NCI-H1105 (cell line): ENCODE data around the gene SEC24D.
A peak's percentile ranks its signal among the peaks of the same experiment; 100 is the strongest.

ENCODE experiments used
- DNase-seq: peaks from one replicate; lab custom pipeline; 2025; lab: John Stamatoyannopoulos, UW

The SEC24D gene

DNA sequence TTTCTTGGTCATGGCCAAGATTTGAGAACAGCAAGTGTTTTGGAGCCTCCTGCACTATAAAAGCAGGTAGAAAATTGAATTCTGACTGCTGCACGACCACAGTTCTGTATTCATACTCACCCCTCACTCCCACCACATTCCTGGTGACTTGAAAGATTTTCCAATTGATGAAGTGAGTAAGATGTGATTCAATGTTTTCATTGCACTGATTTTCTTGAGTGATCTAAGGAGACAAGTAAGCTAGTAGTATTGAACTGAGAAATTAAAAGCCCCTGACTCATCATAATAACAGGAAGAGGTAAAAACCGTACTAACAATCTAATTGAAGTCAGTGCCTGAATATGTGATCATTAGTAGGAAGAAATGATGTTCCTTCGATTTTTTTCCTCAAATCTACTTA lies 6.1 kb upstream of the SEC24D start:
- no peak for DNase-seq

DNA sequence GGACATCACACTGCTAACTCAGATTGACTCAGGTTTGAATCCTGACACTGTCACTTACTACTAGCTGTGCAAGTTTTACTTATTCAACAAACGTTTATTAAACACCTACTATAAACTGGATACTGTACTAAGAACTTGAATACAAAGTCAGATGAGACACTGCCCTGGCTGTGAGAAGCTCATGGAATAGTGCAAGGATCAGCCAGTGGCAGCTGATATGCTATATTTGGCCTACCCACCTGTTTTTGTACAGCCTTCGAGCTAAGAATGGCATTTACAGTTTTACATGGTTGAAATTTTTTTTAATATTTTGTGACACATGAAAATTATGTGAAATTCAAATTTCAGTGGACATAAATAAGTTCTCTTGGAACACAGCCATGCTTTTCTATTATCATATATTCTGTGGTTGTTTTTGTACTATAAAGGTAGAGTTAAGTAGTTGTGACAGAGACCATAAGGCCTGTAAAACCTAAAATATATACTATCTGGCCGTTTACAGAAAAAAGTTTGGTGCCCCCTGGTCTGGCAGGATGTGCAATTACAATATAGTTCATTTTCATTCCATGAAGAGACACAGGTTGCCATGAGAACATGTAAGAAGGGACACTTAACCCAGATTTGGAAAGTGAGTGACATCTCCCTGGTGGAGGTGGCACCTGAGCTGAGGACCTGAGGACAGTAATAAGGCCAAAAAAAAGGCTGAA lies 3.4 kb upstream of the SEC24D start:
- DNase-seq: no peak

DNA sequence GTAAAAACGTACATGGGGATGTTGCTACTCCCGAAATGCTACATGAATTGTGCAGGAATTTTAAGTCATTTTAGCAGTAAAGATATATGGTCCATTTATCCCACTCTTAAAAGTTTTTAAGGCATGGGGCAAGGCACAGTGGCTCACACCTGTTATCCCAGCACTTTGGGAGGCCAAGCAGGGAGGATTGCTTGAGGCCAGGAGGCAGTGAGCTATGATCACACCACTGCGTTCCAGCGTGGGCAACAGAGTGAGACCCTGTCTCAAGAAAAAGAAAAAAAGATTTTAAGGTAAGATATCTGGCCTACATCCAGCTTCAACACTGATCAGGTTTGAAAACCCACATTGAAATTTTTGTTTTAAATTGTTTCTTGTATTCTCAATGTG lies 1.2 kb upstream of the SEC24D start:
- no peak for DNase-seq

DNA sequence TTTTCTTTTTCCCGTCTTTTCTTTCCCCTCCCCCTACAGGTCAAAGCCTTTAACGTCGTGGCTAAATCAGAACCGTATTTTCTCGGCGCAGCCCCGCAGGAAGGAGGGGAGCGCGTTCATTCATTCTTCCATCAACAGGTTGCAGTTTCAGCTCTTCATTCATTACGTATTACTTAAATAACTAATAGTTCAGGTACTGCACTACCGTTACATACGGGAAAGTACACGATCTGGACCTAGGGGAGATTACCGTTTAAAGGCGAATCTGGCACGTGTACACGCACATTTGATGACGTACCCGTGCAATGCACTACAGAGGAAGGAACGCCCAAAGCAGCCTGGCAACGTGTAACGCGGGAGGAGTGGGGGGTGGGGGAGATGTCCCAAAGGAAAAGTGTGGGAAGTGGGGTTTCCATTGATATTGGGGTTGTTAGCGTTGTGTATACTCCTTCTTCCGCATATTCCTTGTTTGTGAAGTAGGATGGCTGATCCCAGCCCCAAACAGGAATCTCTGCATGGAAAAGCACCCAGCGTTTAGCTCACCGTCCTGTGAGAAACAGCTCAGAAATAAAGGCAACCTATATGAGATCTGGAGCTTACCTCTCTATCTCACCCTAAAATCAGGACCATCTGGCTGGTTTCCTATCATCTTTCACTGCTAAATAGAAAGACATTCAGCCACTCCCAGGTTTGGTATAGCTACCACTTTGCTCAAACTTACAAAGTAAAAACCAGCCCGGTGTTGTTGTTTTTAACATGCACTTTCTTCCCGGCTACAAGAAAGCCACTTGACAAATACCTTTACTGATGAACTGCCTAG lies 585 bp upstream of the SEC24D start:
- DNase-seq: no peak

DNA sequence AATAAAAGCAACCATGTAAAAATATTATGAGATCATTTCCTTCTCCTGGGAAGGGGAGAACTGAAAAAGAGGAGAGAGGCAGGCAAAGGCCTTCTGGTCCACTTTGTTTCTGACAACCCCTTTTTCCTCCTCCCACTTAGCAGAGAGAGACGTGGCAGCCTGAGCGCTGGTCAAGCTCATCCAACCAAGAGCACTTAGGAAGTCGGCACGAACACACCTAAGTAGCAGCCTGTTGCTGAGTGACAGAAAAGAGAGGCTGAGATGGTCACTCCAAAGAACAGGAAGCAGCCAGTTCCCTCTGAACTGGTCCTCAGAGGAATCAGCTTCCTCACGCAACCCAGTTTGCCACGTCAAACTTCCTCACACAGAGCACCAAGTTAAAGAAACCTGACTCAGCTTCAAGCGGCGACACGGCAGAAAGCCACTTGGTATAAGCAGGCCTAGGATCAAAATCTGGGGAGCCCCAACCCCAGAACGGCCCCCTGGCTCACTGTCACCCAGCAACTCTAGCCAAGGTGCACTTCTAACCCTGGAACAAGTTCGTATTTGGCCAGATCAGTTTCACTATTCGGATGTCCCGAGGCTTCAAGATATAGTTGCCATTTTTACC lies 861 bp downstream of the SEC24D start:
- DNase-seq: no peak

DNA sequence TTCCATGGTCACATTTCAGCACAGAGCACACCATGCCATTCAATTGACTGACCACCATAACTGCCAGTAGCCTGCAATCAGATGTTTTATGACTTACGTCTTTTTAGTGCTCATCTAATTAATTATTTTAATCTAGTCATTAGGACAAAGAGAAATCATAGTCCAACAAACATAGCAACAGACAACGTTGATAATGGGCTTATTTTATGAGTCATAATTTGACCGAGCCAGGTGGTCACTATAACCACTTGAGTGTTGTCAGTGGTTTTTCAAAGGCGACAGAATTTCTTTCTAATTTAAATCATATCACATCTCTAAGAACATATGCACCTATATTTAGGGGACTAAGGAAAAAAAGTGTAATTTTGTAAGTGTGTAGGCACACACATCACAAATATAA lies 1.9 kb downstream of the SEC24D start:
- DNase-seq: no peak

DNA sequence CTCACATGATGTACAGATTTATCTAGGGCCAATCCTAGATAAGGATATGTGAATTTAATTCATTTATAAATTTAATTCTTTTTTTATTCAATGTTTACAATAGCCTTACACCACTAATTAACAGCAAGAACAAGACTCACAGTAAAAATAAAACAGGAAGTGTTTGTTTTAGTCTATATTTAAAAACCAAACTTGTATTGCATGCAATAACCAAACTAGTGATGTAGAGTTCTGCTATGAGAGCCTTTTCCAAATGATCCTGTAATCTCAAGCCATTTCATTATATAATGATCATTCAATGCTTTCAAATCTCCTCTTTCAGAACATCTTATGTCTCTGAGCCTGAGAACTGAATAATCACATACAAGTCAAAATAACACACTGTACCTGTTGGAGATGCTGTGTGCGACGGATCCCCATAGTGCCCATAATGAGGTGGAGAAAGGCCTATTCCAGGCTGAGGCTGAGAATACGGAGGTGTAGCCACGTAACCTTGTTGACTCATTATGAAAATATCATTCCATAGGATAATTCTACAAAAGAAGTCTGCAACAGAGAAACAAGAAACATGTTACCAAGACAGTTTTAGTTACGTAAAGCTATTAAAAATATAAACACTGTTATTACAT lies 2.6 kb downstream of the SEC24D start:
- DNase-seq: no peak

DNA sequence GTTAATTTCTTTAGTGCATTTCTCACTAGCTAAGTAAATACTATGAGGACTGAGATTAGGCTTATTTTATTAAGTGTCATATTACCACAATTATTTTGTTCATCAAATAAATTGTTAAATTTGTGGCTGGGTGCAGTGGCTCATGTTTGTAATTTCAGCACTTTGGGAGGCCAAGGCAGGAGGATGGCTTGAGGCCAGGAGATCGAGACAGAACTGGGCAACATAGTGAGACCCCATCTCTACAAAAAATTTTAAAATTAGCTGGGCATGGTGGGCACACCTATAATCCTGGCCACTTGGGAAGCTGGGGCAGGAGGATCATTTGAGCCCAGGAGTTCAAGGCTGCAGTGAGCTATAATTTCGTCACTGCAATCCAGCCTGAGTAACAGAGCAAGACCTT lies 6.8 kb downstream of the SEC24D start:
- no peak for DNase-seq

DNA sequence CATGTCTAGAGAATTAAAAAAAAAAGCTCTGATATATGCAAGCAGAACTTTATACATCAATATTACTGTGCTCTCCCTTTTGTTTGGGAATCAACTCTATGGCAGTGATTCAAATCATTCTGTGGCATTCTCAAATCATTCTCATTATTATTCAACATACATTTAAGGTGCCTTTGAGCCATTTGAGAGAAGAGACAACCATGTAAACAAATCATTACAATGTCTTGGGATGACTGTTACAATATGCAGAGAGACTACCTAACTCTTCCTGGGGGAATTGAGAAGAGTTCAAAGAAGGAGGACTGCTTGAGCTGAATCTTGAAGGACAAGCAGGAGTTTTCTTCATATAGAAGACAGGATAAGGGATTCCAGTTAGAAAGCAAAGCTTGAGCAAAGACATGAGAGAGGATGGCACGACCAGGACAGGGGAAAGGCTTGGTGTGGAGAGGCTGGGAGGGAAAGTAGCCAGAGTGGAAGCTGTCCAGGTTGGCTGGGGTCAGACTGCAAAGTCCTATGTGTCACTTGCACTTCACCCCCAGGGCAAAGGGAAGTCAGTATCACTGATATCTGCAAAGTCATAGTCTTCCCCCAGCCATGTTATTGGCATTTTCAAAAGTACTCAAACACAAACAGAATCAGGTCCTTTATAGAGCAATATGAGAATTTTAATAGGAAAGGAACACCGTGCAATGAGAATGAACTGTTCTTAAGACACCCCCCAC lies 9.0 kb downstream of the SEC24D start:
- no peak for DNase-seq

DNA sequence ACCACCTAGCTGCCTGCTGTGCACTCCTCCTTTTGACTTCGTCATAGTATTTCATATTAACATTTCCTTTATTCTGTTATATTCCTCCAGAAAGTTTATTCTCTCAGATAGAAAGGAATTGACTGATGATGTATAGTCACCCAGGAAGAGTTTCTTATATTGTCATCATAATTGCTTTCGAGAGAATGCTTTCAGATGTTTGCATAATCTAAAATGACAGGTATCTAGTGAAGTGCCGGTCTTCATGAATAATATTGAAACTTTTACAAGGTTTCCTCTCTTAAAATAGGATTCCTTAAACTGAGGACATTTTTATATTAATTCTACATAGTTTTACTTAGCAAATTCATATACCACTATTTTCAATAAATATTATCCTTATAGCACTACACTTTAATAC lies 10.1 kb downstream of the SEC24D start:
- DNase-seq: no peak

DNA sequence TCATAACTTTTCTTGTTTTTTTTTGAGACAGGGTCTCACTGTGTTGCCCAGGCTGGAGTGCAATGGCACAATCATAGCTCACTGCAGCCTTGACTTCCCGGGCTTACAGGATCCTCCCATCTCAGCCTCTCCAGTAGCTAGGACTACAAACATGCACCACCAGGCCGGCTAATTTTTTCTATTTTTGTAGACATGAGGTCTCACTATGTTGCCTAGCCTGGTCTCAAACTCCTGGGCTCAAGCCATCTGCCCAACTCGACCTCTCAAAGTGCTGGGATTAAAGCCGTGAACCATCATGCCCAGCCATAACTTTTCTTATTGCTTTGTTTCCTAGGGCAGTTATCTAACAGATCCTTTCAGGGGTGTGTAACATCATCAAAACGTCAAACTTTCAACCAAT lies 11.8 kb downstream of the SEC24D start:
- no peak for DNase-seq

DNA sequence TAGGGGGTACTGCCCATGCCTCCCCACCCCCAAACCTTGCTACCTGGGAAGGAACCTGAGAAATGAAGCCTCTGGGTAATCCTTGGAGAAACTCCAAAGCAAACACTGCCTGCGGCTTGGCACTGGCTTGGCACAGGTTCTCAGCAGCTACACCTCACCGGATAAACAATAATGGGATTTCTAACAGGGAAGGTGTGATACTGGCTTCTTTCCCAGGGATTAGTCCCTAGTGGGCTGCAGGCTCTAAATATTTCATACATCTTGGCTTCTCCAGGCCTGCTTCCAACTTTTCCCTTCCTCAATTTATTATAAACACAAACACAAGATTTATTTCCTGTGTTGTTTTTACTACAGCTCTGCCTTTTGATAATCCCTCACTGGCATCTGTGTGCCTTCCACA lies 12.5 kb downstream of the SEC24D start:
- peak; percentile 61 for DNase-seq

DNA sequence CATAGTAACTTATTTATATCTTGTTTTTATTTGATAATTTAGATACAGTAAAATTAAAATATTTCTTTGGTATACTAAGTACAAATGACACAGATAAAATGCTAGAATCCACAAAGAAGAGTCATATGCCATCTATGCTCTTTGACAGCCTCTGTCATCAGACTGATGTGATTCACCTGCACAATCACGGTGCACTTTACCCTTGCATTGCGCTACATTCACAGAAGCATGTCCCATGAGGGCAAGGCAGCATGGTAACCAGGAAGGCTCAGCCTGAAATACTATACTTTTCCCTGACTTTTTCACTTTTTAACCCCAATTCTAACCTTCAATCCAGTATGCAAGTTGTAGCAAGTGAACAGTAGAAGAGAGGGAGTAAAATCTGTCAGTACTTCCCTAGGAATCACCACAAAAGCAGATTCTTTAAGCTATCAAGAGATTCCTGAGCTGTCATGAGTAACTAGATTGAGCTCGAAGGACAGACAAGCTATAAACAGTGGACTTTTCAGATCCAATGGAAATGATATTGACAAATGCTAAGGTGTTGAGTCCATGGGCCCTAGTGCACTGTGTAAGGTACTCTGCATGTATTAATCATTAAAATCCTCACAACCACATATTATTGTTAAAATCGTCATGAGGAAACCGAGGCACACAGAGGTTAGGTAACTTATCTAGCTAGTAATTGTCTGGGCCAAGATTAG lies 14.2 kb downstream of the SEC24D start:
- DNase-seq: no peak

DNA sequence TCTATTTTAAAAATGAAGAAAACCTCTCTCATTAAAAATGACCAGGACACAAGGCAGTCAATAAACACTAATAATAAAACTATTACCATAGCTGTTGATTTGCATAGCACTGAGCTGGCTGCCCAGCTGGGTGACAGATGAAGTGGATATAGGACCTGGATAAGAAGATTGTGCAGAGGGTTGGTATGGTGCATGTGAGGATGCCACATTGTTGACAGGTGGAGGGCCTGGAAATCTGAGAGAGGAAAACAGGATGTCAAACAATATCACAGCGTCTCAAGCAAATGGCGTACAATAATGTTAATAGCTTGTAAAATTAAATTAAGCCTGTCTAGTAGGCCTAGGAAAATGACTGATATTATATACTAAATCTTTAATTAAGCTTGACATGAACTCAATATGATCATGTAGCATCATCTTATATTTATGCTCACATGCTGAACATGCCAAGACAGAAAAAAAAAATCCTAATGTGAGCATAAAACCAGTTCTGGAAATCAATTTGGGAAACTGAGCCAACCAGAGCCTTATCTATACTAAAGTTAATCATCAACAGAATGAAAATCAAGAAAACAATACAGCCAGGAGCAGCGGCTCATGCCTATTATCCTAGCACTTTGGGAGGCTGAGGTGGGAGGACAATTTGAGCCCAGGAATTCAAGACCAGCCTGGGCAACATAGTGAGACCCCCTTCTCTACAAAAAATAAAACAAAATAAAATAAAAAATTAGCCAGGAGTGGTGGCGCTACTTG lies 18.6 kb downstream of the SEC24D start:
- no peak for DNase-seq

DNA sequence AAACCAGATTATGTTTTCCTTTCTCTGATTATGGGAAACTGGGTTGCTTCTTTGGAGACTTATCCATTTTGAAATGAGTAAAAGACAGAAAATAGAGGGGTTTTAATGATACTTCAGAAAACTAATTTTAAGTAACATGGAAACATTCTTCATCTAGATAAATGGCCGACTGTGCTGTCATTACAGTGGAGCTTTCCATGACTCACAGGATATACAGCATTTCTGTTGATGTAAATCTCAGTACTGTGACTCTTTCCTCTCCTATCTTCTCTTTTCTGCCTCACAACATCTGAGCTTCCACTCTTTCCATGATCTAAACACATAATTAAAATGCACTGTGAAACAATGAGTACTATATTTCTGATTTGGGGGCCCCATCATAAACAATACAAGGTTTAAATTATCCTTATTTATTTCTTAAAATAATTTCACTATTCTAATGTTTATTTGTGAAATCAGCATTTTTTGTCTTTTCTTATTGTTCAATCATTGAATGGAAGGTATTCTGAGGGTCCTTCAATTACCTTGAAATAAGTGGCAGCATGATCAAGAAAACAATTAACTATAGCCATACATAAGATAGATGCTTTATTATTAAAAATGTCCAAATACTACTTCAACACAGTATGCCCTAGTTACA lies 19.3 kb downstream of the SEC24D start:
- no peak for DNase-seq

DNA sequence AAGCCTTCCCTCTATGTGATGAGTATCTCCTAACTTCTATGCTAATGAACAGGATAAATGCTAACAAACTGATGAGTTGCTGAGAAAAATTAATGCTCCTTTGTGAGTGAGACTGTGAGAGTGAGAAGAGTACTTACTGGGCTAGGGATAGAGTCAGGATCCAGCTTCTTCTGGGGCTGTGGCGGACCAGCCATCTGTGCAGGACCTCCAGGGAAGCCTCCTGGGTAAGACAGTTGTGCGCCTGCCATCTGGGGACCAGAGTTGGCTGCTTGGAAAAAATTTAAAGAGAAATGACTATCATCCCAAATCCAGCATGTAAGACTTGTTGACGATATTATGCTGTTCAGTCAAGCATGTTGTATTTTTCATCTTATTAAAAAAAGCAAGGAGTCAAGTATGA lies 21.0 kb downstream of the SEC24D start:
- no peak for DNase-seq

DNA sequence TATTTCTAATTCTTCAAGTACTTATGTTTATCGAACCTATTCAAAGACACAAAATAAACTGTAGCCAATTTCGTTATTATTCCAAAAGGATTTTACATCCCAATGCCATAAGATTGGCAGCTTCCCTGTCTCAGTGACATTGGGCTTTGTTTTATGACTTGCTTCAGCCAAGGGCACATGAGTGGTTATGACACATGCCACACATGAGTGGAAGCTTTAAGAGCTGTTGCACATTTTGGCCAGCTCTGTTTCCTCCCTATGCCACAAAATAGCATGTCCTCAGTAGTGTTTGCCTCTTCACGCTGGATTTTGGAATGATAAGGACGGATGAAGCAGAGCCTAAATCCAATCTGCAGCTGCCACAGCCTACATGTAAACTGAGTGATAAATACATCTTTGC lies 21.9 kb downstream of the SEC24D start:
- no peak for DNase-seq

DNA sequence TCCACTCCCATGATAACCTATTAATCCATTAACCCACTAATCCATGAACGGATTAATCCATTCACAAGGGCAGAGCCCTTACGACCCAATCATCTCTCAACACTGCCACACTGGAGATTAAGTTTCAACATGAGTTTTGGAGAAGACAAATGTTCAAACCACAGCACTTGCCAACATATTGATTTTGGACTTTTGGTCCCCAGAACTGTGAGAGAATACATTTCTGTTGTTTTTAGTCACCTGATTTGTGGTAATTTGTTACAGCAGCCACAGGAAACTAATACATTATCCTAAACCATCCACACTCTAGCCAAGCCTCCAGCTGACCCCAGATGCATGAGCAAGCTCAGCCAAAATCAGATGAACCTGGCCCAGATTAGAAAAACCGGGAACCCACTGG lies 22.4 kb downstream of the SEC24D start:
- DNase-seq: no peak

DNA sequence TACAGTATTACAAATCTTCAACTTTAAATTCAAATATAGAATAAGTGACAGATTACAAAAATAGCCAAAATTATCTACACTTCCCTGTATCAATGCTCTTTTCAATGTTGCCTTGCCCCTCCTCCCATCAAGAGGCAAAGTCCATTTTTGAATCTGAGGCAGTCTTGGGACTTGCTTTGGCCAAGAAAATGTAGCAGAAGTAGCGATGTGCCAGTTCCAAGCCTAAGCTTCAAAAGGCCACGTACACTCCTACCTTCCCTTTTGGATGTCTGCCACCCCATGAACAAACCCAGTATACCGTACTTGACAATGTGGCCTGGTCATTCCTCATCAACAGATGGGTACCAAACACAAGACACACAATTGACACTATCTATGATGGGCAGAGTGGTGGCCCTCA lies 24.1 kb downstream of the SEC24D start:
- DNase-seq: no peak
